ENCODE results near the gene OR4F6. TPM values are rescaled to one million over a fixed set of nuclear protein-coding genes. Genes with fewer than 3 reads are reported as not detected.
"Not testable (repeated sequence)": the region's sequence is repeated elsewhere in the genome, so short reads cannot be mapped to it uniquely, and the experiment has no call there.

Gene OR4F6
- total RNA-seq, 4 donors from 2014 or later, result not detected

GRCh38 chr15:101790748-101791147 is 12.6 kb upstream of the OR4F6 start:
- DNase-seq; H3K9me3 ChIP-seq; H3K27ac ChIP-seq; H3K27me3 ChIP-seq; H3K4me1 ChIP-seq; H3K4me3 ChIP-seq; H3K36me3 ChIP-seq; intact Hi-C loops (cut with DNase I; ENCODE audit: low total_unique reads): not testable (repeated sequence)

- DNase-seq; H3K4me3 ChIP-seq; H3K27ac ChIP-seq; H3K4me1 ChIP-seq; intact Hi-C loops (cut with DNase I; ENCODE audit: low total_unique reads); H3K9me3 ChIP-seq; H3K36me3 ChIP-seq; H3K27me3 ChIP-seq: not testable (repeated sequence)
Measured at GRCh38 chr15:101793981-101794380, 9.3 kb upstream of the OR4F6 start.

- no peak for DNase-seq
- TF ChIP-seq CTCF (IDR thresholded peaks at IDR 0.05) (no peak), POLR2A (IDR thresholded peaks at IDR 0.05) (no peak)
- intact Hi-C loops (cut with DNase I; ENCODE audit: low total_unique reads), result no loop called here
- Histone ChIP-seq H3K36me3 (no peaks in the 10 kb centered on the region), H3K27me3 (no peaks in the 10 kb centered on the region), H3K4me3 (no peak overlapping the region), H3K4me1 (no peaks in the 10 kb centered on the region), H3K27ac (no peak overlapping the region), H3K9me3 (no peaks in the 10 kb centered on the region)
Measured at GRCh38 chr15:101795455-101795854, 7.9 kb upstream of the OR4F6 start.

- intact Hi-C loops (cut with DNase I; ENCODE audit: low total_unique reads), result no loop called here
- Histone ChIP-seq H3K4me3 (no peak overlapping the region), H3K9me3 (no peaks in the 10 kb centered on the region), H3K4me1 (no peaks in the 10 kb centered on the region), H3K27ac (no peak overlapping the region), H3K27me3 (no peaks in the 10 kb centered on the region), H3K36me3 (no peaks in the 10 kb centered on the region)
- TF ChIP-seq CTCF (IDR thresholded peaks at IDR 0.05) (no peak), POLR2A (IDR thresholded peaks at IDR 0.05) (no peak)
- DNase-seq, result no peak
Measured at GRCh38 chr15:101799665-101800064, 3.6 kb upstream of the OR4F6 start.

GRCh38 chr15:101801048-101801447 is 2.3 kb upstream of the OR4F6 start:
- Histone ChIP-seq H3K9me3 (no peaks in the 10 kb centered on the region), H3K27me3 (no peaks in the 10 kb centered on the region), H3K36me3 (no peaks in the 10 kb centered on the region), H3K4me3 (no peak overlapping the region), H3K4me1 (no peaks in the 10 kb centered on the region), H3K27ac (no peak overlapping the region)
- no peak for TF ChIP-seq POLR2A (IDR thresholded peaks at IDR 0.05)
- no peak for TF ChIP-seq CTCF (IDR thresholded peaks at IDR 0.05)
- no peak for DNase-seq
- intact Hi-C loops (cut with DNase I; ENCODE audit: low total_unique reads), result no loop called here

- no peaks in the 10 kb centered on the region for H3K36me3 ChIP-seq
- no peaks in the 10 kb centered on the region for H3K9me3 ChIP-seq
- no peak for TF ChIP-seq POLR2A (IDR thresholded peaks at IDR 0.05)
- TF ChIP-seq CTCF (IDR thresholded peaks at IDR 0.05), result no peak
- no peaks in the 10 kb centered on the region for H3K27me3 ChIP-seq
- H3K27ac ChIP-seq, result no peak overlapping the region
- H3K4me1 ChIP-seq, result no peaks in the 10 kb centered on the region
- intact Hi-C loops (cut with DNase I; ENCODE audit: low total_unique reads), result no loop called here
- DNase-seq, result no peak
- no peak overlapping the region for H3K4me3 ChIP-seq
Measured at GRCh38 chr15:101803676-101804075, 367 bp downstream of the OR4F6 start.
